ENCODE results near the gene NPAP1. TPM values are rescaled to one million over a fixed set of nuclear protein-coding genes. Genes with fewer than 3 reads are reported as not detected.
"Not testable (repeated sequence)": the region's sequence is repeated elsewhere in the genome, so short reads cannot be mapped to it uniquely, and the experiment has no call there.

The NPAP1 gene
- 1 to 10 TPM in 1 of 4 donors, under 1 TPM in 3; 0.18 to 1.8 (median 0.53) TPM for polyA plus RNA-seq (ENCODE audit: insufficient read length in 4 of 4)

GRCh38 chr15:24675332-24676144 lies at the start of gene NPAP1:
Gene NPAP1 (plus strand): TSS chr15:24675775. CDS start chr15:24675868, 93 bp downstream.
- DNase-seq (ENCODE audit: low read depth in 4 of 4, low spot score in 2 of 4): no peak

- DNase-seq (ENCODE audit: low read depth in 4 of 4, low spot score in 2 of 4): no peak
Observed at GRCh38 chr15:24627443-24627842, 48.1 kb upstream of the NPAP1 start.

DNA sequence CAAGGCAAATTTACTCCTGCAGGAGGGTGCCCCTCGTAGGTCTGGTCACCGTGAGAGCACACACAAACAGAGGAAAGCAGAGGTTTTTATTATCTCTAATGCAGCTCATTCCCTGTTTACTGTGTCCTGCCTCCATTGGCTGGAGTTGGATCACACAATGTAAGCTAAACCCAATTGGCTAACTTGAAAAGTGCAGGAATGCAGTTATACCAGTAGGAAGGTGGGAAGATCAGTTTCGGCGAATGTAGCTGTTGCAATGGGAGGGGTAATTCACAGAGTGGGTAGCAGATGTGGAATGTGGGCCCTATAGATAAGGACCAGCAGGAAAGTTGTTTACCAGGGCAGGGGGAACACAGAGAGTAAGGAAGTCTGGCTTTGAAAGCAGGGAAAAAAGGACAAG lies 42.5 kb upstream of the NPAP1 start:
- no peak for DNase-seq (ENCODE audit: low read depth in 4 of 4, low spot score in 2 of 4)

- not testable (repeated sequence) for DNase-seq (ENCODE audit: low read depth in 4 of 4, low spot score in 2 of 4)
Observed at GRCh38 chr15:24639412-24639811, 36.2 kb upstream of the NPAP1 start.

DNA sequence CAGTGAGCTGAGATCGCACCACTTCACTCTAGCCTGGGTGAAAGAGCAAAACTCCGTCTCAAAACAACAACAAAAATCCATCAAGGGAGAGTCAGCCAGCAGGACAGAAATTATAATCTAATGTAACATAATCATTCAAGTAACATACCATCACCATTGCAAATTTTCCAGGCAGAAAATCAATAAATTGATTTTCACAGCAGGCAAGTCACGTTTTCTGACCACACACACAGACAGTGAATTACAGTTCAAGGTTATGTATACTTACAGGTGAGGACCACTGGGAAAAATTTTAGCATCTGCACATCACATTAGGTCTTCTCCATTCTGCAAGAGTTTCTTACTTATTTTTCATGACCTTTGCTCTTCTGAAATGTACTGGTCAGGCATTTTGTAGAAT lies 29.9 kb upstream of the NPAP1 start:
- no peak for DNase-seq (ENCODE audit: low read depth in 4 of 4, low spot score in 2 of 4)

- no peak for DNase-seq (ENCODE audit: low read depth in 4 of 4, low spot score in 2 of 4)
Observed at GRCh38 chr15:24659622-24660021, 16.0 kb upstream of the NPAP1 start.

- DNase-seq (ENCODE audit: low read depth in 4 of 4, low spot score in 2 of 4): no peak
Observed at GRCh38 chr15:24662991-24663390, 12.6 kb upstream of the NPAP1 start.

- no peak for DNase-seq (ENCODE audit: low read depth in 4 of 4, low spot score in 2 of 4)
Observed at GRCh38 chr15:24676431-24676830, 856 bp downstream of the NPAP1 start.

GRCh38 chr15:24678485-24678884 lies 2.9 kb downstream of the NPAP1 start:
- DNase-seq (ENCODE audit: low read depth in 4 of 4, low spot score in 2 of 4): no peak

DNA sequence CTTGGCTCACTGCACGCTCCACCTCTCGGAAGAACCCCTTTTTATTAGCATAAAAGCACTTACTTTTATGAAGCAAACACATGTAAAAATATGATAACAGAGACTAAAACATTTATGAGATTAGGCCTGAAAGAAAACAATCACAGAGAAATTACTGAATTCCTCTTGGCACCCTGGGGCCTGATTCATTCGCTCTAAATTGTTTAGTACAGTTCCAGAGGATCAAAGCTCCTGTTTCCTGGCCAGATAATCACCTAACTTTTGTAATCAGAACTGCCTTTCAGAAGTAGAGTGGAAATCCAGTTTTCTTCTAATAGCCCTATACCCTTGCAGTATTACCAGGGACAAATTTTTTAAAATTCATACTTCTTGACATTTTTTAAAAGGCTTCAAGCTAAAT lies 6.4 kb downstream of the NPAP1 start:
- no peak for DNase-seq (ENCODE audit: low read depth in 4 of 4, low spot score in 2 of 4)

DNA sequence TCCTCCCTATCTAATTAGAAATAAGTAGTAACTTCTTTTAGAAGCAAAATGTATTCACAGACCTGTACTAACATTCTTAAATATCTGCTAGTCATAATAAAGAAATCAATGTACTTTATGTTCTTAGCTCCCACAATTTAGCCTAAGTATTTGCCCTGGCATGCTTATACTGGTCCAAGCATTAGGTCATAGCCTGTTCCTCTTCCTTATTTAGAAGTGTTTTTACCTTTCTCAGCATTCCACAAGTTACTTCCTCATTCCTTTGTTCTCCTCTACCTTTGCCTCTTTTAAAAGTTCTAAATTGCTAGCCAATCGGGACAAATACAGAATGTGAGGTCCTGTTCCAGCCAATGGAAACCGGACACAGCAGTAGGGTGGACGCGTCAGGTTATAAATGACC lies 7.3 kb downstream of the NPAP1 start:
- DNase-seq (ENCODE audit: low read depth in 4 of 4, low spot score in 2 of 4): not testable (repeated sequence)

DNA sequence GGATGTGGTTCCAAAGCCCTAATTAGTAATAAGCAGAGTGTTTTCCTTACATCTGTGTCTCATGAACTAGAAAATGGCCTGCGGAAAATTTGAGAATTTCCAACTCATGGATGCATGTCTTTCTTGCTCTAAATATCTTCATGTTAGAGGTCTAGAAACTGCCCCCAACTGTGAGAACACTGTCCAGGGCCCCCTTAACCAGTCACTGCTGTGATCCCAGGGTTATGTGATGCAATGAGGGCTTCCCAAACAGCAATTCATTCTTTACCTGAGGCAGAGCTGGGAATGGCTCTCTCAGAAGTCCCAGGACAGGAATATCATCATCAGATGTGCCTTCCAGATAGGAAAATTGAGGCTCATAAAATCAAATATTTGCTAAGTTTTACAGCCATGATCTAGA lies 8.2 kb downstream of the NPAP1 start:
- DNase-seq (ENCODE audit: low read depth in 4 of 4, low spot score in 2 of 4): no peak

- no peak for DNase-seq (ENCODE audit: low read depth in 4 of 4, low spot score in 2 of 4)
Observed at GRCh38 chr15:24684313-24684712, 8.7 kb downstream of the NPAP1 start.

DNA sequence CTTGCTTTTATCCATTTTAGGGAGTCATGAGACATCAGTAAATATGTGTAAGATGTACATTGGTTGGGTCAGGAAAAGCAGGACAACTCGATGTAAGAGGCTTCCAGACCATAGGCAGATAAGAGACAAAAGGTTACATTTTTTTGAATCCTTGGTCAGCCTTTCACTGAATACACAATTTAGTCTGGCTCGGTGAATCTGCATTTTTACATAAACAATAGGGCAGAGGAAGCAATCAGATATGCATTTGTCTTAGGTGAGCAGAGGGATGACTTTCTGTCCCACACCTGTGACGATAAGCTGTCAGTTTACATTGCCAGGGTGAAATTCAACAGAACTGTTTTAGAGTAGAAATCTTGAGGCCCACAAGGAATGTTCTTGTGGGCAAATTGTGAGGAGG lies 20.6 kb downstream of the NPAP1 start:
- DNase-seq (ENCODE audit: low read depth in 4 of 4, low spot score in 2 of 4): no peak

- DNase-seq (ENCODE audit: low read depth in 4 of 4, low spot score in 2 of 4): no peak
Observed at GRCh38 chr15:24696842-24697241, 21.3 kb downstream of the NPAP1 start.

DNA sequence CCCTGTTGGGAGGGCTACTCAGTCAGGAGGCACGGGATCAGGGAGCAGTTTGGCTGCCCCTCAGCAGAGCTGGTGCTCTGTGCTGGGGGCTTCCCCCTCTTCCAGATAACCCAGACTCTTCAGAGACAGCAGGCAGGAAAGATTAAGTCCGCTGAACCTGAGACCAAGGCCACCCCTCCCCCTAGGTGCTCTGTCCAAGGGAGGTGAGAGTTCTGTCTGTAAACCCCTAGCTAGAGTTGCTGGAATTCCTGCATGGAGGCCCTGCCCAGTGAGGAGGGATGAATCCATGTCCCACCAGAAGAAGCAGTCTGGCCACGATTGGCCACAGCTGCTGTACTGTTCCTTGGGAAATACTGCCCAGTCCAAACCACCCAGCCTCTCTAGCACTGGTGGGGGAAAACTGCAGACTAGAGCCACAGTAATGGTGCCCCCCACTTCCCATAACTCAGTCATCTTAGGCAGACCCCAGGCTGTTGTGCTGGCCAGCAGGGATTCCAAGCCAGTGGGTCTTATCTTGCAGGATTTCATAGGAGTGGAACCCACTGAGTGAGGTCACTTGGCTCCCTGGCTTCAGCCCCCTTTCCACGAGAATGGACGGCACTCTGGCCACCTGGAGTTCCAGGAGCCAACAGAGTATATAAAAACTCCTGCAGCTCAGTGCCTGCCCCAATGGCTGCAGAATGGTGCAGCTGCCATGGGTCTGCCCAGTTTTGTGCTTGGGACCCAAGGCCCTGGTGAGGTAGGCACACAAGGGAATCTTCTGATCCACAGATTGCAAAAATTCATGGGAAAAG lies 42.9 kb downstream of the NPAP1 start:
- no peak for DNase-seq (ENCODE audit: low read depth in 4 of 4, low spot score in 2 of 4)

GRCh38 chr15:24729760-24730159 lies 54.2 kb downstream of the NPAP1 start:
- DNase-seq (ENCODE audit: low read depth in 4 of 4, low spot score in 2 of 4): no peak

All from left renal cortex interstitium (tissue), 4 donors.